Pancreas (tissue), 10 donors: ENCODE measurements around the gene RGS8. TPM values are rescaled to one million over a fixed set of nuclear protein-coding genes. Genes with fewer than 3 reads are reported as not detected.

ENCODE experiments used
- ATAC-seq, 4 donors: fragments of 200-7000 bp; cut with Tn5 transposase; one replicate each; pipeline versions ENCODE4 v1.8.0 to v1.9.1; 2020; ENCODE audit warnings: mild to moderate bottlenecking in 4 of 4, moderate library complexity in 4 of 4
- DNase-seq, 6 donors: peaks; one replicate each; pipeline ENCODE4 v3.0.0-alpha.2; 2020
- FAIRE-seq: peaks from 2 replicates; lab custom pipeline; 2012; peaks lifted over from hg19 to GRCh38; lab: Jason Lieb, UNC
- H3K27ac ChIP-seq, 4 donors: fragments of 200-600 bp; sonication (generic); 1 replicate in 3 of 4; 2 replicates in 1 of 4; pipeline versions ENCODE4 v1.5.0 to v1.8.0; 2020
- H3K27me3 ChIP-seq, 4 donors: fragments of 200-600 bp; one replicate each; pipeline ENCODE4 v1.8.0; 2021
- H3K36me3 ChIP-seq, 3 donors: fragments of 200-600 bp; sonication (generic) in 1 of 3; one replicate each; pipeline versions ENCODE4 v1.5.0 to v1.8.0; 2020 to 2021
- H3K4me1 ChIP-seq, 3 donors: fragments of 200-600 bp; one replicate each; pipeline ENCODE4 v1.8.0; 2021
- H3K4me3 ChIP-seq, 4 donors: fragments of 200-600 bp; sonication (generic) in 2 of 4; one replicate each; pipeline versions ENCODE4 v1.5.0 to v1.8.0; 2020 to 2021
- H3K9me3 ChIP-seq, 4 donors: fragments of 200-600 bp; one replicate each; pipeline ENCODE4 v1.8.0; 2021
- CTCF ChIP-seq, 4 donors: fragments of 200-600 bp; sonication (generic) in 3 of 4; IDR thresholded peaks; one replicate each; pipeline versions ENCODE4 v1.5.0 to v1.8.0; 2021; ENCODE audit warnings: antibody characterized with exemption in 4 of 4
- WGBS, 2 donors: extraction: QIAGEN DNeasy Blood & Tissue Kit; methylation state at CpG; one replicate each; pipeline ENCODE4 v1.1.7; 2013; 5-methylcytosine and 5-hydroxymethylcytosine counted together
- intact Hi-C, 3 donors: fragments of 100-400 bp; cut with DNase I; formaldehyde crosslinking; loops; one replicate each; pipeline versions ENCODE4 v1.11.1 to v1.14.2; 2022
- polyA plus RNA-seq, 2 donors: library from polyadenylated mRNA; stranded (reverse); fragments of 200-250 nt; gene quantifications; one replicate each; pipeline ENCODE4 v1.2.3, GENCODE V29; 2013
- total RNA-seq, 6 donors: library from RNA; stranded (reverse); fragmentation: NEBNext Ultra II Directional in 4 of 6; extraction: Animal tissue kit (Norgen Biotek cat#: 25700) in 4 of 6; gene quantifications; one replicate each; pipeline versions ENCODE4 v1.2.1 to v1.2.4, GENCODE V29; 2021 to 2023
- donor health status: healthy with polysubstance abuse.
- donor health status: DM: no; HTN: no; CAD: no; lungs with moderate emphysema.
- donor health status: DM: no; HTN: no; CAD: no.
- donor health status: control.
- donor health status: control.
- donor health status: Bipolar disorder and iron deficiency.
- donor health status: DM: yes; HTN: yes; CAD: no.
- donor health status: DM: no; HTN: no; CAD: no.
- donor health status: DM: no; HTN: no; CAD: no.
- donor health status: DM: yes; HTN: yes; CAD: no.

RGS8 gene
- total and polyA plus RNA-seq, 8 donors: 0.02 TPM; not detected in 7

- Histone ChIP-seq H3K27me3 (no peaks in the 10 kb centered on the region), H3K4me1 (no peaks in the 10 kb centered on the region), H3K9me3 (no peaks in the 10 kb centered on the region), H3K36me3 (no peaks in the 10 kb centered on the region), H3K27ac (no peak overlapping the region), H3K4me3 (no peak overlapping the region)
- TF ChIP-seq CTCF (IDR thresholded peaks at IDR 0.05): no peak
- FAIRE-seq (no peak), DNase-seq (no peak), ATAC-seq (no peak)
- 84 to 86% methylated on average over 1 of the region's 1 CpG for WGBS, 2 donors
- intact Hi-C loops: no loop called here
Measured at GRCh38 chr1:182639330-182639729, 45.1 kb downstream of the RGS8 start.

GRCh38 chr1:182637769-182638168, 46.6 kb downstream of the RGS8 start:
- ATAC-seq: no peak
- Histone ChIP-seq H3K4me3 (no peak overlapping the region), H3K4me1 (no peaks in the 10 kb centered on the region), H3K36me3 (no peaks in the 10 kb centered on the region), H3K27me3 (no peaks in the 10 kb centered on the region), H3K9me3 (no peaks in the 10 kb centered on the region), H3K27ac (no peak overlapping the region)
- TF ChIP-seq CTCF (IDR thresholded peaks at IDR 0.05): no peak
- 78 to 86% methylated on average over 5 of the region's 5 CpGs for WGBS, 2 donors
- no peak for DNase-seq
- no peak for FAIRE-seq
- intact Hi-C loops: no loop called here

DNA sequence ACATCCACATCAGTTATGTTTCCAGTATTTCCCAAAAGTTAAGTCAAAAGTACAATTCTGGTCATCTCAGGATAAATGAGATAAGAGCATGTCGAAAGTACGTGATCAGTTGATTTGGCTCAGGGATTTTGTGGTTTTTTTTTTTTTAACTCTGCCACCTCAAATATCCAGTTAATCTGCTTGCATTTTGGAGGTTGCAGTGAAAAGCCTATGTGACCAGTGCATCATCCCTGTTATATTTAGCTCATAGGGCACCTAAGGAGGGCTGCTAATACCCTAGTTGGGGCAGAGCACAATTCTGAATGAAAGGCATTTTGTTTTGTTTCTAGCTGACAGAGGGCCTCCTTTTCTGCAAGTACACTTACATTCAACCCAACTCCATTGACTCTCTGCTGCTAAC, 48.5 kb downstream of the RGS8 start:
- WGBS, 2 donors: 48 to 58% methylated on average over 2 of the region's 2 CpGs
- H3K4me1 ChIP-seq: peaks cover 0 to 4% (median 0%) of the 10 kb centered on the region in 3 donors
- H3K36me3 ChIP-seq: no peaks in the 10 kb centered on the region
- H3K27ac ChIP-seq: no peak overlapping the region
- FAIRE-seq: no peak
- H3K4me3 ChIP-seq: no peak overlapping the region
- H3K9me3 ChIP-seq: no peaks in the 10 kb centered on the region
- no peaks in the 10 kb centered on the region for H3K27me3 ChIP-seq
- no peak for ATAC-seq
- DNase-seq: no peak
- intact Hi-C loops: no loop called here
- TF ChIP-seq CTCF (IDR thresholded peaks at IDR 0.05): no peak

Other genes starting within 250 kb of the RGS8 start
- not detected for gene RGSL1, start 234.4 kb downstream of the RGS8 start, total RNA-seq
- gene RGSL1, start 234.4 kb downstream of the RGS8 start, polyA plus RNA-seq: not detected
- 1 to 10 TPM; 1.1 to 7.0 (median 2.7) TPM for gene RNASEL, start 95.3 kb downstream of the RGS8 start, total RNA-seq
- 1 to 10 TPM; 1.8 to 2.8 TPM for gene RNASEL, start 95.3 kb downstream of the RGS8 start, polyA plus RNA-seq
- gene RGS16, start 80.2 kb downstream of the RGS8 start, total RNA-seq: 1 to 10 TPM; 1.8 to 4.4 (median 2.7) TPM
- 10 to 100 TPM in 1 of 2 donors, 1 to 10 TPM in 1; 8.0 to 19.3 TPM for gene RGS16, start 80.2 kb downstream of the RGS8 start, polyA plus RNA-seq
- gene NPL, start 105.2 kb upstream of the RGS8 start, total RNA-seq: 1 to 10 TPM; 1.2 to 9.7 (median 3.3) TPM
- 1 to 10 TPM; 2.6 to 2.8 TPM for gene NPL, start 105.2 kb upstream of the RGS8 start, polyA plus RNA-seq
- 10 to 100 TPM; 39.3 to 71.7 (median 58.9) TPM for gene DHX9, start 154.8 kb upstream of the RGS8 start, total RNA-seq
- 10 to 100 TPM; 28.5 to 62.1 TPM for gene DHX9, start 154.8 kb upstream of the RGS8 start, polyA plus RNA-seq